Islet of Langerhans (tissue), 1 donor: ENCODE results near the gene CIAO2B.

Experiments
- FAIRE-seq: peaks from one replicate; lab custom pipeline; 2011; peaks lifted over from hg19 to GRCh38; lab: Jason Lieb, UNC

CIAO2B gene

DNA sequence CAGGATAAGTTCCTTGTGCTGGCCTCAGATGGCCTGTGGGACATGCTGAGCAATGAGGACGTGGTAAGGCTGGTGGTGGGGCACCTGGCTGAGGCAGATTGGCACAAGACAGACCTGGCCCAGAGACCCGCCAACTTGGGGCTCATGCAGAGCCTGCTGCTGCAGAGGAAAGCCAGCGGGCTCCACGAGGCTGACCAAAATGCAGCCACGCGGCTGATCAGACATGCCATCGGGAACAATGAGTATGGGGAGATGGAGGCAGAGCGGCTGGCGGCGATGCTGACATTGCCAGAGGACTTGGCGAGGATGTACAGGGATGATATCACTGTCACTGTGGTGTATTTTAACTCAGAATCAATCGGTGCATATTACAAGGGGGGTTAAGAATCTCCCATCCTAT lies 48.7 kb downstream of the CIAO2B start:
- no peak for FAIRE-seq

DNA sequence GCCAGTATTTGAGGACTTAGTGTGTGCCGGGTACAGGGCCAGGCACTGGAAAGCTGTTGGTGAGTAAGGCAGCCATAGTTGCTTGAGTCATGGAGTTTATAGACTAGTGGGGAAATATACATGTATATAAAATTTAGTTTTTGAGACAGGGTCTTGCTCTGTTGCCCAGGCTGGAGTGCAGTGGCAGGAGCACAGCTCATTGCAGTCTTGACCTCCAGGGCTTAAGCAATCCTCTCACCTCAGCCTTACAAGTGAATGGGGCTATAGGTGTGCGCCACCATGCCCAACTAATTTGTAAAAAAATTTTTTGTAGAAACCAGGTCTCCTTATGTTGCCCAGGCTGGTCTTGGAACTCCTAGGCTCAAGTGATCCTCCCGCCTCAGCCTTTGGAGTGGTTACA lies 51.5 kb downstream of the CIAO2B start:
- FAIRE-seq, result no peak
